CD14-positive monocyte (primary cell): ENCODE measurements around the gene OR56B4. TPM values are rescaled to one million over a fixed set of nuclear protein-coding genes. Genes with fewer than 3 reads are reported as not detected.

Experiments used
- DNase-seq, 3 donors: peaks; one replicate each; pipeline ENCODE4 v3.0.0-alpha.2; 2011 to 2022
- H2AFZ ChIP-seq: 2 replicates; pipeline ENCODE4 v1.6.0; 2012; ENCODE audit warnings: mild to moderate bottlenecking, low read depth, low read length, inconsistent platforms; ENCODE audit not compliant: insufficient read depth, poor library complexity, severe bottlenecking
- H3K27ac ChIP-seq, 2 donors: 1 replicate in 1 of 2; 2 replicates in 1 of 2; pipeline ENCODE4 v1.5.1; 2012 to 2013; ENCODE audit warnings: low read length in 2 of 2, control low read depth in 1 of 2, inconsistent platforms in 1 of 2, low read depth in 1 of 2, mild to moderate bottlenecking in 1 of 2
- H3K27me3 ChIP-seq, 2 donors: one replicate each; pipeline versions ENCODE4 v1.6.0 to v1.6.1; 2011 to 2013; ENCODE audit warnings: low read length in 2 of 2; ENCODE audit not compliant: control insufficient read depth in 2 of 2, insufficient read depth in 2 of 2
- H3K36me3 ChIP-seq, 2 donors: replicated peaks in 1 of 2; 1 replicate in 1 of 2; 2 replicates in 1 of 2; pipeline versions ENCODE4 v1.5.1 to v1.6.1; 2012 to 2013; ENCODE audit warnings: low read length in 2 of 2, control low read depth in 1 of 2, inconsistent platforms in 1 of 2, mild to moderate bottlenecking in 1 of 2; ENCODE audit not compliant: insufficient read depth in 2 of 2, control insufficient read depth in 1 of 2
- H3K4me1 ChIP-seq, 2 donors: 1 replicate in 1 of 2; 2 replicates in 1 of 2; pipeline versions ENCODE4 v1.5.1 to v1.6.1; 2012 to 2013; ENCODE audit warnings: low read length in 2 of 2, control low read depth in 1 of 2, inconsistent platforms in 1 of 2, mild to moderate bottlenecking in 1 of 2, moderate library complexity in 1 of 2; ENCODE audit not compliant: insufficient read depth in 2 of 2, control insufficient read depth in 1 of 2
- H3K4me2 ChIP-seq: replicated peaks from 2 replicates; pipeline ENCODE3; 2012; ENCODE audit warnings: low read length, moderate library complexity, mild to moderate bottlenecking; ENCODE audit not compliant: poor library complexity, severe bottlenecking; ENCODE audit errors: extremely low read depth
- H3K4me3 ChIP-seq, 3 experiments: fragments of 200-600 bp in 1 of 3; sonication (generic) in 1 of 3; replicated peaks in 1 of 3; 1 replicate in 2 of 3; 2 replicates in 1 of 3; pipeline ENCODE4 v1.5.1; 2011 to 2013; ENCODE audit warnings: low read length in 3 of 3, mild to moderate bottlenecking in 3 of 3, control low read depth in 2 of 3, low read depth in 2 of 3, inconsistent platforms in 1 of 3, moderate library complexity in 1 of 3
- H3K79me2 ChIP-seq: 2 replicates; pipeline ENCODE4 v1.6.0; 2012; ENCODE audit warnings: mild to moderate bottlenecking, control low read depth, inconsistent platforms, low read length, moderate library complexity; ENCODE audit not compliant: insufficient read depth
- H3K9ac ChIP-seq: 2 replicates; pipeline ENCODE4 v1.6.0; 2017; ENCODE audit warnings: low read length, mild to moderate bottlenecking; ENCODE audit not compliant: insufficient read depth, poor library complexity, severe bottlenecking
- H3K9me3 ChIP-seq, 2 donors: replicated peaks in 1 of 2; 1 replicate in 1 of 2; 2 replicates in 1 of 2; pipeline versions ENCODE4 v1.5.1 to v1.6.1; 2012 to 2013; ENCODE audit warnings: low read length in 2 of 2, control low read depth in 1 of 2; ENCODE audit not compliant: control insufficient read depth in 1 of 2, insufficient read depth in 1 of 2
- H4K20me1 ChIP-seq: 2 replicates; pipeline ENCODE4 v1.6.0; 2012; ENCODE audit warnings: mild to moderate bottlenecking, low read length, control low read depth, moderate library complexity; ENCODE audit not compliant: insufficient read depth
- H3K27ac Mint-ChIP-seq, 7 donors: one replicate each; pipeline ENCODE4 v1.8.0; 2020; ENCODE audit warnings: mild to moderate bottlenecking in 7 of 7, mixed read lengths in 7 of 7, moderate library complexity in 6 of 7, inconsistent platforms in 2 of 7
- H3K27me3 Mint-ChIP-seq, 3 donors: one replicate each; pipeline ENCODE4 v1.8.0; 2021 to 2022; ENCODE audit warnings: low read depth in 3 of 3, mild to moderate bottlenecking in 3 of 3, mixed read lengths in 3 of 3, moderate library complexity in 3 of 3, inconsistent platforms in 1 of 3
- H3K36me3 Mint-ChIP-seq, 2 donors: one replicate each; pipeline ENCODE4 v1.8.0; 2020; ENCODE audit warnings: mixed read lengths in 2 of 2, inconsistent platforms in 1 of 2, mild to moderate bottlenecking in 1 of 2
- H3K4me1 Mint-ChIP-seq: one replicate; pipeline ENCODE4 v1.8.0; 2020; ENCODE audit warnings: mild to moderate bottlenecking, mixed read lengths
- H3K4me3 Mint-ChIP-seq, 2 donors: one replicate each; pipeline ENCODE4 v1.8.0; 2020; ENCODE audit warnings: mild to moderate bottlenecking in 2 of 2, mixed read lengths in 2 of 2, moderate library complexity in 1 of 2
- H3K9me3 Mint-ChIP-seq, 7 donors: one replicate each; pipeline ENCODE4 v1.8.0; 2020 to 2022; ENCODE audit warnings: mixed read lengths in 7 of 7, mild to moderate bottlenecking in 6 of 7, moderate library complexity in 6 of 7, inconsistent platforms in 2 of 7
- WGBS: methylation state at CpG from one replicate; pipeline ENCODE4 v1.1.5; 2013; ENCODE audit warnings: missing lambda C conversion rate; ENCODE audit not compliant: insufficient coverage; 5-methylcytosine and 5-hydroxymethylcytosine counted together
- intact Hi-C, 2 donors: fragments of 100-400 bp; cut with micrococcal nuclease; formaldehyde crosslinking; loops; one replicate each; pipeline versions ENCODE4 v1.15.0 to v1.15.1; 2023
- polyA plus RNA-seq, 3 donors: library from polyadenylated mRNA; depleted of rRNA in 1 of 3; unstranded in 2 of 3; stranded (reverse) in 1 of 3; fragments of 300-500 nt in 2 of 3; fragments of >200 nt in 1 of 3; fragmentation: Illumina TruSeq in 2 of 3; gene quantifications; 1 replicate in 2 of 3; 2 replicates in 1 of 3; pipeline ENCODE4 v1.2.3, GENCODE V29; 2012 to 2021
- TF ChIP-seq, protein P1 (sequence below): fragments of 200-600 bp; IDR thresholded peaks from one replicate; pipeline ENCODE4 v1.8.0; 2022; ENCODE audit warnings: antibody characterized with exemption, mild to moderate bottlenecking

The OR56B4 gene
- polyA plus RNA-seq, 3 donors: not detected

- Mint-ChIP-seq H3K4me1 (peaks cover 19% of the 10 kb centered on the region), H3K27ac (peak overlapping the region in 5 of 7 donors; percentile 21 to 88 (median 71)), H3K9me3 (peaks cover 8 to 25% (median 17%) of the 10 kb centered on the region in 7 donors), H3K36me3 (peaks cover 3 to 30% of the 10 kb centered on the region in 2 donors), H3K4me3 (peak overlapping the region in 1 of 2 donors; percentile 80), H3K27me3 (peaks cover 13 to 30% (median 15%) of the 10 kb centered on the region in 3 donors)
- peaks cover 10 to 18% of the 10 kb centered on the region in 2 donors for H3K4me1 ChIP-seq
- H3K9me3 ChIP-seq: peaks cover 0 to 4% of the 10 kb centered on the region in 2 donors
- no peaks in the 10 kb centered on the region for H3K79me2 ChIP-seq
- H3K4me2 ChIP-seq: peak overlapping the region; percentile 52
- peak; percentile 23 to 61 (median 51) for DNase-seq
- no peaks in the 10 kb centered on the region for H4K20me1 ChIP-seq
- peak overlapping the region in 1 of 3 experiments; percentile 37 for H3K4me3 ChIP-seq
- TF ChIP-seq, protein P1, sequence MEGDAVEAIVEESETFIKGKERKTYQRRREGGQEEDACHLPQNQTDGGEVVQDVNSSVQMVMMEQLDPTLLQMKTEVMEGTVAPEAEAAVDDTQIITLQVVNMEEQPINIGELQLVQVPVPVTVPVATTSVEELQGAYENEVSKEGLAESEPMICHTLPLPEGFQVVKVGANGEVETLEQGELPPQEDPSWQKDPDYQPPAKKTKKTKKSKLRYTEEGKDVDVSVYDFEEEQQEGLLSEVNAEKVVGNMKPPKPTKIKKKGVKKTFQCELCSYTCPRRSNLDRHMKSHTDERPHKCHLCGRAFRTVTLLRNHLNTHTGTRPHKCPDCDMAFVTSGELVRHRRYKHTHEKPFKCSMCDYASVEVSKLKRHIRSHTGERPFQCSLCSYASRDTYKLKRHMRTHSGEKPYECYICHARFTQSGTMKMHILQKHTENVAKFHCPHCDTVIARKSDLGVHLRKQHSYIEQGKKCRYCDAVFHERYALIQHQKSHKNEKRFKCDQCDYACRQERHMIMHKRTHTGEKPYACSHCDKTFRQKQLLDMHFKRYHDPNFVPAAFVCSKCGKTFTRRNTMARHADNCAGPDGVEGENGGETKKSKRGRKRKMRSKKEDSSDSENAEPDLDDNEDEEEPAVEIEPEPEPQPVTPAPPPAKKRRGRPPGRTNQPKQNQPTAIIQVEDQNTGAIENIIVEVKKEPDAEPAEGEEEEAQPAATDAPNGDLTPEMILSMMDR: no peak
- peak overlapping the region in 1 of 2 donors; percentile 70 for H3K27ac ChIP-seq
- no peak overlapping the region for H2AFZ ChIP-seq
- no peaks in the 10 kb centered on the region for H3K36me3 ChIP-seq
- intact Hi-C loops: no loop called here
- peaks cover 10 to 25% of the 10 kb centered on the region in 2 donors for H3K27me3 ChIP-seq
- no CpG with 5 or more reads among the region's 1 CpG for WGBS
- H3K9ac ChIP-seq: no peak overlapping the region
Measured at GRCh38 chr11:6094186-6094585, 13.3 kb upstream of the OR56B4 start.

DNA sequence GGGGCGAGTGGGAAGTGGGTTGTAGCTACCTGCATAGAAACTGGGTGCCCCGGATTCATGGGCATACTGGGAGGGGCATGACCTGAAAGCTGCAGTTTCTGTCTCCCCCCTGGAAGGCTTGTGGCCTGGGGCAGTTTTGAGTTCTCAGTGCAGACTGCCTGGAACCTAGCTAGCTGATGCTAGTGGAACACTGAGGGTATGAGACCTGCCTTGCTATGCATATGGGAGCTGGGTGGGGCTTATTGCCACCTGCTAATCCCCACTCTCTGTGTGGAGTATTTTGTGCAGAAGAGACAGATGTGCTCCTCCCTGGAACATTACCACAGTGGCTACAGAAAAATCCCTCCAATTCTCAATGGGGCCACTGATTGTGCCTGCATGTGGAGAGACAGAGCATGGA is 11.7 kb upstream of the OR56B4 start:
- no peak for DNase-seq
- Histone ChIP-seq H3K4me3 (no peak overlapping the region), H3K36me3 (no peaks in the 10 kb centered on the region), H4K20me1 (no peaks in the 10 kb centered on the region), H3K4me2 (no peak overlapping the region), H3K79me2 (no peaks in the 10 kb centered on the region), H3K9ac (no peak overlapping the region), H3K4me1 (peaks cover 16 to 29% of the 10 kb centered on the region in 2 donors), H2AFZ (no peak overlapping the region), H3K9me3 (peaks cover 0 to 4% of the 10 kb centered on the region in 2 donors), H3K27me3 (peaks cover 10 to 17% of the 10 kb centered on the region in 2 donors), H3K27ac (no peak overlapping the region)
- intact Hi-C loops: no loop called here
- Mint-ChIP-seq H3K27me3 (peaks cover 11 to 28% (median 16%) of the 10 kb centered on the region in 3 donors), H3K9me3 (peaks cover 3 to 19% (median 12%) of the 10 kb centered on the region in 7 donors), H3K36me3 (peaks cover 7 to 28% of the 10 kb centered on the region in 2 donors), H3K4me3 (no peak overlapping the region), H3K4me1 (peaks cover 33% of the 10 kb centered on the region), H3K27ac (no peak overlapping the region)
- WGBS: 92% methylated on average over 2 of the region's 2 CpGs
- TF ChIP-seq, protein P1: no peak
